OCI-LY1 (cell line): ENCODE measurements around the gene PIAS1.

Source experiments
- H2AFZ ChIP-seq: fragments of 200-600 bp; sonication (generic), shearing (Covaris generic); 2 replicates; pipeline ENCODE4 v1.6.0; 2014; ENCODE audit warnings: antibody characterized with exemption, mild to moderate bottlenecking, low read length
- H3F3A ChIP-seq: fragments of 200-600 bp; sonication (generic), shearing (Covaris generic); 2 replicates; pipeline ENCODE4 v1.6.0; 2014; ENCODE audit warnings: mild to moderate bottlenecking, antibody characterized with exemption, low read length, moderate library complexity; ENCODE audit not compliant: insufficient read depth
- H3K27ac ChIP-seq: fragments of 200-600 bp; sonication (generic); 2 replicates; pipeline ENCODE4 v1.5.1; 2014; ENCODE audit warnings: low read length, mixed run types, mild to moderate bottlenecking, low read depth; ENCODE audit not compliant: poor library complexity, severe bottlenecking
- H3K27me3 ChIP-seq: fragments of 200-600 bp; sonication (generic); 2 replicates; pipeline ENCODE4 v1.6.0; 2014; ENCODE audit warnings: antibody characterized with exemption, mild to moderate bottlenecking, low read length, moderate library complexity; ENCODE audit not compliant: insufficient read depth
- H3K36me3 ChIP-seq: fragments of 200-600 bp; sonication (generic); 2 replicates; pipeline ENCODE4 v1.6.1; 2014; ENCODE audit warnings: mild to moderate bottlenecking, antibody characterized with exemption, low read length, moderate library complexity, mixed read lengths; ENCODE audit not compliant: insufficient read depth
- H3K4me1 ChIP-seq: fragments of 200-600 bp; sonication (generic); 2 replicates; pipeline ENCODE4 v1.5.1; 2014; ENCODE audit warnings: mild to moderate bottlenecking, low read length, moderate library complexity; ENCODE audit not compliant: insufficient read depth, severe bottlenecking
- H3K4me2 ChIP-seq: fragments of 200-600 bp; sonication (generic), shearing (Covaris generic); 2 replicates; pipeline ENCODE4 v1.6.1; 2014; ENCODE audit warnings: low read length
- H3K4me3 ChIP-seq: fragments of 200-600 bp; sonication (generic); 2 replicates; pipeline ENCODE4 v1.5.1; 2014; ENCODE audit warnings: low read length, low read depth, mild to moderate bottlenecking, mixed read lengths; ENCODE audit not compliant: poor library complexity, severe bottlenecking
- H3K79me2 ChIP-seq: fragments of 200-600 bp; shearing (Covaris generic); 2 replicates; pipeline ENCODE4 v1.6.1; 2016; ENCODE audit warnings: mixed run types, low read length, mixed read lengths; ENCODE audit not compliant: insufficient read depth
- H3K9ac ChIP-seq: fragments of 200-600 bp; sonication (generic), shearing (Covaris generic); 2 replicates; pipeline ENCODE4 v1.6.1; 2014; ENCODE audit warnings: mild to moderate bottlenecking, low read length, mixed read lengths
- H3K9me2 ChIP-seq: fragments of 200-600 bp; sonication (generic), shearing (Covaris generic); 2 replicates; pipeline ENCODE4 v1.6.1; 2014; ENCODE audit warnings: low read depth, mild to moderate bottlenecking, low read length, mixed read lengths
- H3K9me3 ChIP-seq: fragments of 200-600 bp; shearing (Covaris generic); 2 replicates; pipeline ENCODE4 v1.6.1; 2014; ENCODE audit warnings: low read length, mixed read lengths
- H4K20me1 ChIP-seq: fragments of 200-600 bp; sonication (generic), shearing (Covaris generic); 2 replicates; pipeline ENCODE4 v1.6.0; 2016; ENCODE audit warnings: mild to moderate bottlenecking, low read length; ENCODE audit not compliant: insufficient read depth
- CTCF ChIP-seq: fragments of 200-600 bp; sonication (generic), shearing (Covaris generic); IDR thresholded peaks from 2 replicates; pipeline ENCODE4 v1.5.1; 2017; ENCODE audit warnings: mild to moderate bottlenecking, antibody characterized with exemption, low read length, moderate library complexity, mixed read lengths
- EZH2 ChIP-seq: fragments of 200-600 bp; sonication (generic), shearing (Covaris generic); IDR thresholded peaks from 2 replicates; pipeline ENCODE4 v1.8.0; 2017; ENCODE audit warnings: borderline replicate concordance, mixed run types, mild to moderate bottlenecking, antibody characterized with exemption, low read length, moderate library complexity, mixed read lengths

Gene PIAS1

GRCh38 chr15:68059630-68060029, 5.5 kb downstream of the PIAS1 start:
- no peaks in the 10 kb centered on the region for H3K9me2 ChIP-seq
- peaks cover 100% of the 10 kb centered on the region for H3K79me2 ChIP-seq
- no peaks in the 10 kb centered on the region for H3K9me3 ChIP-seq
- H3K9ac ChIP-seq = no peak overlapping the region
- H2AFZ ChIP-seq = no peak overlapping the region
- H3F3A ChIP-seq = no peaks in the 10 kb centered on the region
- peaks cover 46% of the 10 kb centered on the region for H3K4me1 ChIP-seq
- no peak overlapping the region for H3K4me3 ChIP-seq
- peaks cover 11% of the 10 kb centered on the region; the same call in 1 of the 2 replicates for H3K36me3 ChIP-seq
- H3K27me3 ChIP-seq = no peaks in the 10 kb centered on the region
- H3K4me2 ChIP-seq = no peak overlapping the region
- H3K27ac ChIP-seq = no peak overlapping the region
- no peaks in the 10 kb centered on the region for H4K20me1 ChIP-seq
- no peak for TF ChIP-seq EZH2
- TF ChIP-seq CTCF = no peak

- Histone ChIP-seq H2AFZ (no peak overlapping the region), H3K9me2 (no peaks in the 10 kb centered on the region), H3K36me3 (peaks cover 11% of the 10 kb centered on the region; the same call in 1 of the 2 replicates), H3K79me2 (peaks cover 100% of the 10 kb centered on the region), H3K27me3 (no peaks in the 10 kb centered on the region), H3K9me3 (no peaks in the 10 kb centered on the region), H3K9ac (no peak overlapping the region), H4K20me1 (no peaks in the 10 kb centered on the region), H3K4me3 (no peak overlapping the region), H3F3A (no peaks in the 10 kb centered on the region), H3K4me1 (peaks cover 40% of the 10 kb centered on the region), H3K4me2 (no peak overlapping the region), H3K27ac (no peak overlapping the region)
- TF ChIP-seq CTCF = no peak
- TF ChIP-seq EZH2 = no peak
These were observed 7.1 kb downstream of the PIAS1 start for GRCh38 chr15:68061171-68061570.

DNA sequence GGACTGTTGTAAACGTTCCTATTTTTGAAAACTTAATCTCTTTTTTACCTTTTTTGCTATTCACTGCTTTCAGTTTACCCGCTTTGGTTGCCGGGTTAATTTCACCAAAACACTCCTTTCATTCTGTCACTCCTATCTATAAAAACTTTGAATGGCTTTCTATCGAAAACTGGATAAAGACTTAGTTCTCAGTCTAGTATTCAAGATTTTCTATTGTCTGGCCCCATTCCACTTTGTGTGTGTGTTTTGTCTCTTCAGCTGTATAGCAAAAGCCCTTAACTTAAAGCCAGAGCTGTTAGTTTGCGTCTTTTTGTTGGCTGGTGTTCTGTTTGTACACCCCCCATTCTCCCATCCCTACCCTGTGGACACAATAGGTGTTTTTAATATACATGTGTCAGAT, 7.5 kb downstream of the PIAS1 start:
- H3K9me2 ChIP-seq = no peaks in the 10 kb centered on the region
- no peak overlapping the region for H3K27ac ChIP-seq
- no peaks in the 10 kb centered on the region for H3F3A ChIP-seq
- H3K79me2 ChIP-seq = peaks cover 100% of the 10 kb centered on the region
- no peak overlapping the region for H3K9ac ChIP-seq
- H3K4me1 ChIP-seq = peaks cover 36% of the 10 kb centered on the region
- no peak overlapping the region for H2AFZ ChIP-seq
- H3K9me3 ChIP-seq = no peaks in the 10 kb centered on the region
- H3K27me3 ChIP-seq = no peaks in the 10 kb centered on the region
- no peak overlapping the region for H3K4me3 ChIP-seq
- H3K4me2 ChIP-seq = no peak overlapping the region
- TF ChIP-seq CTCF (no peak), EZH2 (no peak)
- H3K36me3 ChIP-seq = peaks cover 11% of the 10 kb centered on the region; the same call in 1 of the 2 replicates
- no peaks in the 10 kb centered on the region for H4K20me1 ChIP-seq
